GM19452 (cell line): ENCODE measurements around the gene ZNF836.
A peak's percentile ranks its signal among the peaks of the same experiment; 100 is the strongest.

Experiments used
- ATAC-seq: cut with Tn5 transposase; IDR thresholded peaks from one replicate; pipeline ENCODE4 v1.9.1; 2021; ENCODE audit not compliant: unreplicated experiment

ZNF836 gene

DNA sequence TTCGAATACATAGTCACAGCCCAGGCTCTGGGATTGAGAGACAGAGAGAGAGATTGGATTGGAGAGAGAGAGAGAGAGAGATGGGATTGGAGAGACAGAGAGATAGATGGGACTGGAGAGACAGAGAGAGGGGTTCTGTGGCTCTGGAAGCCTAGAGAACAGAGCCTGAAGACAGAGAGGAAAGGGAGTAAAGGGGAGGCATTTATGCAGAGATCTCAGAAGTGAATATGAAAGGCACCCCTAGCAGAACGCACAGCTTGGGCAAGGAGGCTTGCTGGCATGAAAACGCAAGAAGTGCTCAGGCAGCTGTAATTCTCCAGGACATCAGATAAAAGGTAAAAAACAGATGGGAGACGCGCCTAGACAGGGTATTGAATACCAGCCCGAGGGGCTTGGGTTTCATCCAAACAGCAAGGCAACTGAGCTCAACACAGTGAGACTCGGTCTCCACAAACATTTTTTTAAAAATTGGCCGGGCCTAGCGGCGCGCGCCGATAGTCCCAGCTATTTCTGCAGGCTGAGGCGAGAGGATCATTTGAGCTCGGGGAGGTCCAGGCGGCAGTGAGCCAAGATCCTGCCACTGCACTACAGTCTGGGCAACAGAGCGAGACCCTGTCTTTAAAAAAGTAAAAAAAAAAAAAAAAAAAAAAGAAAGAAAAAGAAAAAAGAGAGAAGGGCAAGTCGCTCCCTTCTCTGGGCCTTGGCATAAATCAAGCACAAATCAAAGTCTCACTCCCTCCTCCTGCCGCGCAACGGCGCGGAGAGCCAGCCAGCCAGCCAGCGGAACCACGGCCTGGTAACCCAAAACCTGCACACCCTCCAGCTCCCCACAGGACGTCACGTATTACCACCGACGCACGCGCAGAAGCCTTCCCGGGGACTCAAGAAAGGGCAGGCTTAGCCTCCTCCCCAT lies 17.7 kb upstream of the ZNF836 start:
- ATAC-seq, result peak; percentile 1

DNA sequence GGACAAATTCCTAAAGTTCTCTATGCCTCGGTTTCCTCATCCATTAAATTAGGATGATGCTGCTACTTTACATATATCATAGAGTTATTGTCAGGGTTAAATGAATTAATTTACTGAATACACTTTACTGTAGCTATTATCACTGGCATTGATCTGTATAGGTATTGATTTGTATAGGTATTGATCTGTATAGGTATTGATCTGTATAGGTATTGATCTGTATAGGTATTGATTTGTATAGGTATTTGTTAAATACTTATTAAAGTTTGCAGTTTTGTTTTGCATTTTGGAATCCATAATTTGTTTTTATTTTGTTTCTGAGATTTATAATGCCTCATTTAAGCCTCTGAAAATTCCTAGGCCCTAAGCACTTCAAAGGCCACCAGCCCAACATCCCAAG lies 16.0 kb upstream of the ZNF836 start:
- no peak for ATAC-seq

DNA sequence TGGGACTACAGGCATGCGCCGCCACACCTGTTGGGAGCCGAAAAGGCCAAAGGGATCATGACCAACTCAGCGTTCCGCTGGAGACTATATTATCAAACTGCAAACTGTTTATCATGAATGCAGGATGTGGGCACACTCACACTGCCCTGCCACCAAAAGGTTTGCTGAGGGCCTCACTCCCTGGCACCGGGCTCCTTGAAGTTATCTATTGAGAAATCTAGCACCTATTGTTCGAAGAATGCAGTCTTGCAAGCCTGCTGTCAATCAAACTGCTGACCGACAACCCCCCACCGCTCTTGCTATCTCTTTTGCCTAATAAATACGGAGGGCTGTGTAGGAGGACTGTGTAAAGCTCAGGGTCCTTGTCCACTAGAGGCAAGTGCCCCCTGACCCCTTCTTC lies 5.2 kb upstream of the ZNF836 start:
- ATAC-seq, result no peak

DNA sequence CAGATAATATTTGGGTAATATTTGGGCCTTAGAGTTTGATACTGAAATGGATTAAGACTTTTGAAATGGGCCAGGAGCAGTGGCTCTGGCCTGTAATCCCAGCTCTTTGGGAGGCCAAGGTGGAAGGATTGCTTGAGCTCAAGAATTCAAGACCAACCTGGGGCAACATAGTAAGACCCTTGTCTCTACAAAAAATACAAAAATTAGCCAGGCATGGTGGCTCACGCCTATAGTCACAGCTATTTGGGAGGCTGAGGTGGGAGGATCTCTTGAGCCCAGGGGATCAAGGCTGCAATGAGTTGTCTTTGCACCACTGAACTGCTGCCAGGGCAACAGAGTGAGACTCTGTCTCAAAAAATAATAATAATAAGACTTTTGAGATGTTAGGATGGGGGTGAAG lies 926 bp upstream of the ZNF836 start:
- no peak for ATAC-seq

DNA sequence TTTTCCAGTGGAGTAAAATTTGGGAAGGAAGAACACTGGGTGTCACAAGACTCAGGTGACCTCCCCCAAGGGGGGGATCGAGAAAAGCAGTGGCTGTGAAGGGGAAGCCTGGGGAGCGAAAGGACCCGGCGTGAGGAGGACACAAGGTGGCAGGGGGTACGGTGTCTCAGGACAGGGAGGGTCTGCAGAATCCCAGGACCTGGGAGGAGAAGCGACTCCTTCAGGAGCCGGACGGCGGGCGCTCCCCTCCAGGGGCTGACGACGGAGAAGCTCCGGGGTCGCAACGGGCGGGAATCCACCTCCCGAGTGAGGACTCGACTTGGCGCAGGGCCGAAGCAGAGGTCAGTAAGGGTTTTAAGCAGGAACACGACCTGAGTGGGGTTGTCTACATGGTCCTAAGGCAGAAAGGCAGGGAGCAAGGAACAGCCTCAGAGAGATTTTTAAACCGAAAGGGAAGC lies 529 bp downstream of the ZNF836 start:
- ATAC-seq, result peak; percentile 30

DNA sequence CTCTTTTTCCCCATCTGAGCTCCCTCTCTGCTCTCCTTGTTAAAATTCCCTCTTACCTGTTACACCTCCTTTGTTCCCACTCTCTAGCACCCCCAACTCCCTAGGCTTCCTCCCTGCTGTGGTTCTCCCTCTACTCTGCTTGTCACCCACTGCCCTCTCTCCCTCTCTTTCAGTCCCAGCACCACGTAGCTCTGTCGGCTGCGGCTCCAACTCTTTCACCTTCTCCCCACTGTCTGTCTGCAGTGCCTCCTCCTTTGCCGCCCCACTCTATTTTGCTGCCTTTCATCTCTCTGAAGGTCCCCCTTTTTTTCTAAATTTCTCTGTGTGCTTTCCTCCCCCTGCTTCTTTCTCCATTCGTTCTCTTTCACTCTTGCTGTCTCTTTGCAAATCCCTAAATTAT lies 1.1 kb downstream of the ZNF836 start:
- no peak for ATAC-seq

DNA sequence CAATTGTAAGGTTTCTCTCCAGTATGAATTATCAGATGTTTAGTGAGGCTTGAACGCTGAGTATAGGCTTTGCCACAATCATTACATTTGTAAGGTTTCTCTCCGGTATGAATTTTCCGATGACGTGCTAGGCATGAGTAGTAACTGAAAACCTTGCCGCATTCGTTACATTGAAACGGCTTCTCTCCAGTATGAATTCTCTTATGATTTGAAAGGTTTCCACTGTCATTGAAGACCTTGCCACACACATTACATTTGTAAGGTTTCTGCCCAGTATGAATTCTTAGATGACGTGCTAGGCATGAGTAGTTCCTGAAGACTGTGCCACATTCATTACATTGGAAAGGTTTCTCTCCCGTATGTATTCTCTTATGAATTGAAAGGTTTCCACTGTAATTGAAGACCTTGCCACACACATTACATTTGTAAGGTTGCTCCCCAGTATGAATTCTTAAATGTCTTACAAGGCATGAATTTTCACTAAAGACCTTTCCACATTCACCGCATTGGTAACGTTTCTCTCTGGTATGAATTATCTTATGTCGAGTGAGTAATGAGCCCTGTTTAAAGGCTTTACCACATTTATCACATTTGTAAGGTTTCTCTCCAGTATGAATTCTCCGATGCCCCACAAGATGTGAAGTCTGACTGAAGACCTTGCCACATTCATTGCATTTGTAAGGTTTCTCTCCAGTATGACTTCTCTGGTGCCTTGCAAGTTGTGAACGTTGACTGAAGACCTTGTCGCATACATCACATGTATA lies 15.6 kb downstream of the ZNF836 start:
- ATAC-seq, result no peak

DNA sequence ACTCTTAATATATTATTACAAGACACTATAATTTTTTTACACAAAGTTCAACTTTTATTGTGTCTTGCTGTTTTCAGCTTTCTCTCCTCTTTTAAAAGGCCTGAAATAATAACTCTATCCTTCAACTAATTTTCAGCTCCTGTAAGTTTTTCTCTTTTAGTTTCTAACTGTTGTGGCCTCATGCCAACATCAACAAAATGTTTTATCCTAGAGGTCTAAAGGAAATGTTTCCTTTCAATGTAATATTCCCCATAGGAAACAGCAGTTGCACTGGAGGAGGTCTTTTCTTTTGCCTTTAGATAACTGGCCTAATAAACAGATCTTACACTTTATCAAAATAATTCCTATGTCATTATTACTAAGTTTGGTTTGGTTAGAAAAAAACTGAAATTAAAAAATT lies 23.2 kb downstream of the ZNF836 start:
- ATAC-seq, result no peak

DNA sequence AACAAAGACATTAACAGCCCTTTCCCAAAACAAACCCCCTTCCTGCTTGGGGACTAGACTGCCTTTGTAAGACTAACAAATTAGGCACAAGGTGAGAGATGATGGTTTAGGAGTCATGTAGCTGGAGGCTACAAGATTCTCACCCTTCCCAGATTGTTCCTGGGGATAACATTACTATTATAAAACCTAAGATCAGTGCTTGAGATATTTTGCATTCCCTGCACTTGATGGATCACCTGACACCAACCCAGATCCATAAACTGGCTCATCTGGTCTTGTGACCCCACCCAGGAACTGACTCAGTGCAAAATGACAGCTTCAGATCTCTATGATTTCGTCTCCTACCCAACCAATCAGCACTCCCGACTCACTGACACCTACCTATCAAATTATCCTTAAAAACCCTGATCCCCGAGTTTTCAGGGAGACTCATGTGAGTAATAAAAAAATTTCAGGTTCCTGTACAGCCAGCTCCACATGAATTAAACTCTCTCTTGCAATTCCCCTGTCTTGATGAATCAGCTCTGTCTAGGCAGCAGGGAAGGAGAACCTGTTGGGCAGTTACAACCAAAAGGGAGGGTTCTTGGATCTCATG lies 29.3 kb downstream of the ZNF836 start:
- ATAC-seq, result no peak

DNA sequence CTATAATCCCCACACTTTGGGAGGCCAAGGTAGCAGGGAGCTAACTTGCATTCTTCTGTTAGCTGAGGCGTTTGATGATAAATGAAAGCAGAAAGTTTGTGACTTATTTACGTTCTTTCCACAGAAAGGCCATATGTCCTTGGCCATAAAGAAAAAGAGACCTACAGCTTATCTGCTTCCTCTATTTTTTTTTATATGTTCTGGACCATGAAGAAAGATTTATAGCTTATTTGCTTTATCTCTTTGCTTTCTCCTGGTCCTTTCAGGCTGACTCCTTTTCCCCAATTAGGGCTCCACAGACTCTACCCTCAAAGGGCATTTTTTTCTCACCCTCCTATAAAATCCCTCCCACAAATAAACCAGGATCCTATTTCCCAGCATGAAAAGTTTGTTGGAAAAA lies 30.2 kb downstream of the ZNF836 start:
- ATAC-seq, result no peak

DNA sequence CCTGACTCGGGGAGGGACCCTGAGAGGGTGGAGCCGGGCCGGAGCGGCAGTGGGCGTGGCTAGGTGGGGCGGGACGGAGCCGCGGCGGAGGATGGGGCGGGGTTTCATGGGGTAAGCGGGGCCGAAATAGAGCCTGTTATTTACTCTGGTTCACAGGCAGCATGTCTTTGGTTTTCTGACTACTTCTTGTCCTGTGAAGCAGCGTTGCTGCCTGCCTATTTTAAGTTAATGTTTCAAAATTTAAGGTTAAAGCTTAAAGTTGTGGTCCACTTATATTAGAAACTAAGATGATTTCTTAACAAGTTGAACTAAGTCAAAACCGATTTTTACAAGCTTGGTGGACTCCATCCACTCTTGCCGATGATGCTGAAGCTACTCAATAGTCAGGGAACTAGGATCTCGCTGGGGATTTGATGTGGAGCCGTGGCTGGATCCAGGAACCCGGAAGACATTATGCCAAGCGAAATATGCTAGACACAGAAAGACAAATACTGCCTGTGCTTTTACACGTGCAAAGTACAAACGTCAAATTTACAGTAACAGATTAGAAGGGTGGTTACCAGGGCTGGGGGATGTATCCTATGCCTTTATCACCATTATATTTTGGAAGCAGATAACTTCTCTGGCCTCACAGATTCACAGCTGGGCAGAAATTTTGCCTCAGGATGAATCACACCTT lies 31.2 kb downstream of the ZNF836 start:
- ATAC-seq, result peak; percentile 89

DNA sequence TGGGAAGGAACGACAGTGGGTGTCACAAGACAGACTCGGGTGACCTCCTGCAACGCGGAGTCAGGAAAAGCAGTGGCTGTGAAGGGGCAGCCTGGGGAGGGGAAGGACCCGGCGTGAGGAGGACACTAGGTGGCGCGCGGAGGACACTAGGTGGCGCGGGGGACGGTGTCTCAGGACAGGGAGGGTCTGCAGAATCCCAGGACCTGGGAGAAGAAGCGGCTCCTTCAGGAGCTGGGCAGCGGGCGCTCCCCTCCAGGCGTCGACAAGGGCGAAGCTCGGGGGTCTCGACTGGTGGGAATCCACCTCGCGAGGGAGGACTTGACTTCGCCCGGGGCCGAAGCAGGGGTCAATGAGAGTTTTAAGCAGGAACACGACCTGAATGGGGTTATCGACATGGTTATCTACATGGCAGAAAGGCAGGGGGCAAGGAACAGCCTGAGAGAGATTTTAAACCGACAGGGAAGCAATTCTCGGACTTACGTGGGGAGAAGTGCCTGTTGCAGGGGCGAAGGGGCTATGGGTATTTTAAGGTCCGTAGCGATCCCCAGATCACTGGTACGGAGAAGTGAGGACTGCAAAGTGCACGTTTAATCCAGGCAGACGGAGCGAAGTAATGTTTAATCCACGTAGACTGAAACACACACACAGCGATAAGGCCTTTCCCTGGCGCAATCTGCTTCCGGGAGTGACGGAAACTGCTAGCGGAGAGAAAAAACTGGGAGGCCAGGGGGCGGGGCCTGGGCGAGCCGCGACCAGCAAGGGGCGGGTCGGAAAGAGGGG lies 32.0 kb downstream of the ZNF836 start, which contains the start of gene ZNF616:
Gene ZNF616, minus strand, starts transcription at position 687 of the 780 bp plus-strand sequence. CDS start 9,426 bp downstream, outside the sequence.
- ATAC-seq, result peak; percentile 35

DNA sequence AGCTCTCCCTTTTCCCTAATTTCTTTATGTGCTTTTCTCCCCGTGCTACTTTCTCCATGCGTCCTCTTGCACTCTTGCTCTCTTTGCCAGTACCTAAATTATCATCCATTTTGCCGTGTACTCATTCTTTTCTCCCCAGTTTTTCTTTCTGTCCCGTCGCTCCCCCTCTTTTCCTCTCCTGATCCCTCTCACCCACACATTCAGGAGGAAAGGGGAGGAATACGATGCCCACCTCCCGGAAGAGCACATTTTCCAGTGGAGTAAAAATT lies 32.5 kb downstream of the ZNF836 start:
- no peak for ATAC-seq

DNA sequence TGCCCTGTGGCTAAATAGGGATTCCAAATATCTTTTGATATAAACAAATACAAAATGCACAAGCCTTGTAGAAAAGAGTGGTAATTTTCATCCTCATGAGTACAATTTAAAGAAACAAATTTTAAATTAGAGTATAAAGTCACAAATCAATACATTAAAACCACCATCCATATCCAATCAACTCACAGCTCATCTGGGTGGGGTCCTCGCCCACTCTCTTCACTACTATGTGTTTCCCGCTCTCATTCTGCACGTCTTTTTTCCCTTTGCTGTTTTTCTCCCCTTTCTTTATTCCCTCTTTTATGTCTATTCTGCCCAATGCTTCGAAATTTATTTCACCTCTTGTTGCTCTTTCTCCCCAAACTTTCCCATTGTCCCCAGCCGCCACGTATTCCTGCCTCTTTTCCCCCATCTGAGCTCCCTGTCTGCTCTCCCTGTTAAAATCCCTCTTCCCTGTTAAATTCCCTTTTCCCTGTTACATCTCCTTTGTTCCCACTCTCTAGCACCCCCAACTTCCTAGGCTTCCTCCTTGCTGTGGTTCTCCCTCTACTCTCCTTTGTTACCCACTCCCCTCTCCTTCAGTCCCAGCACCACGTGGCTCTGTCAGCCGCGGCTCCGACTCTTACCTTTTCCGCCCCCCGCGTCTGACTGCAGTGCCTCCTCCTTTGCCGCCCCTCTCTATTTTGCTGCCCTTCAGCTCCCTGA lies 33.0 kb downstream of the ZNF836 start:
- ATAC-seq, result no peak

DNA sequence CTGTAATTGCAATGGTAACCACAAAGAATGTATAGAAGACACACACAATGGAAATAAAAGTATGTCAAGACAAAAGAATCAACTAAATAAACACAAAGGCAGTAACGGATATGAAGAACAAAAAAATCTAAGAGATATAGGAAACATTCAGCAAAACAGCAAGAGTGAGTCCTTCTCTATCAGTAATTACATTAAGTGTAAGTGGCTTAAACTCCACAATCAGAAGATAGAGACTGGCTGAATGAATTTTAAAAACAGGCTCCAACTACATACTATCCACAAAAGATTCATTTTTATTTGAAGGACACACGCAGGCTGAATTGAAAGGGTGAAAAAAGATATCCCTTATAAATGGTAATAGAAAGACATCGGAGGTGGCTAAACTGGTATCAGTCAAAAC lies 51.1 kb downstream of the ZNF836 start:
- ATAC-seq, result no peak

DNA sequence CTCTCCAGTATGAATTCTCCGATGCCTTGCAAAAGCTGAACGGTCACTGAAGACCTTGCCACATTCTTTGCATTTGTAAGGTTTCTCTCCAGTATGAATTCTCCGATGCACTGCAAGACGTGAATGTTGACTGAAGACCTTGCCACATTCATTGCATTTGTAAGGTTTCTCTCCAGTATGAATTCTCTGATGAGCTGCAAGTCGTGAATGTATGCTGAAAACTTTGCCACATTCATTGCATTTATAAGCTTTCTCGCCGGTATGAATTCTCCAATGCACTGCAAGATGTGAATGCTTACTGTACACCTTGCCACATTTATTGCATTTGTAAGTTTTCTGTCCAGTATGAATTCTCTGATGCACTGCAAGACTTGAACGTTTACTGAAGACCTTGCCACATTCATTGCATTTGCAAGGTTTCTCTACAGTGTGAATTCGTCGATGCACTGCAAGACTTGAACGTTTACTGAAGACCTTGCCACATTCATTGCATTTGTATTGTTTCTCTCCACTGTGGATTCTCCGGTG lies 55.8 kb downstream of the ZNF836 start:
- ATAC-seq, result no peak

DNA sequence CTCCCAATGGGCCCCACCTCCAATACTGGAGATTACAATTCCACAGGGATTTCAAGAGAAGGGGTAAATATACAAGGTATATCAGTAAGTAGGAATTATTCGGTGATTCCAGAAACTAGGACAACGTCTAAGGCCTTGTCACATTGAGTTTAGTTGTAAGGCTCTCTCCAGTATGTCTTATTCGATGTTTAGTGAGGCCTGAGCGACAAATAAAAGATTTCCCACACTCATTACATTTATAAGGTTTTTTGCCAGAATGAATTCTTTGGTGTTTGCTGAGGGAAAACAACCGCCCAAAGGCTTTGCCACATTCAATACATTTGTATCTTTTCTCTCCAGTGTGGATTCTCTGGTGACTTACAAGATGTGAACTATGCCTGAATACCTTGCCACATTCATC lies 56.7 kb downstream of the ZNF836 start:
- no peak for ATAC-seq

DNA sequence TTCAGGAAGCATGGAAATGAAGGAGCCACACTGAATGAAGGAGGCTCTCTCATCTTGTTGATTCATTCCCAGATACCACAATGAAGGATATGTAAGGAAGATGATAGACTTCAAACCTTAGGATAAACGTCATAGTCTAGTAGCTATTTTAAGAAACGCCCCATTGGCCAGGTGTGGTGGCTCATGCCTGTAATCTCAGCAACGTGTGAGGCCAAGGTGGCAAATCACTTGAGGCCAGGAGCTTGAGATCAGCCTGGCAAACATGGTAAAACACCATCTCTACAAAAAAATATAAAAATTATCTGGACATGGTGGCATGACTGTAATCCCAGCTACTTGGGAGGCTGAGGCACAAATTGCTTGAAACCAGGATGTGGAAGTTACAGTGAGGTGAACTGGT lies 58.8 kb downstream of the ZNF836 start:
- ATAC-seq, result no peak

DNA sequence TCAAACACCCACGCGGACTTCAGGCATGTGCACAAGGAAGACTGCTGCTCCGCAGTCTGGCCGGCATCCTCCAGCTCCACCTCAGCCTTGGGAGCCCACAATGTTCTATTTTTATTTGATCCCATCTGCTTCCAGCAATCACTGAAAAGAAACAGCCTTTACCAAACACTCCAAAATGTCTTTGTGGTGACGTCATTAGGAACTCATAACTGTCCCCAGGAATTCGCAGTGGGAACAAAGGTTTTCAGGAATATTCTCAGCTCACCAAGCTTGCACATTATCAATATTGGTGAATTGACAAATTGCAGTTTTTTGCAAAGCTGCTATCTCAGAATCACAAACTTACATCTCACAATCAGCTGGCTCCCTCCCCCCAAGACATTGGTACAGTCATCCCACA lies 60.6 kb downstream of the ZNF836 start:
- no peak for ATAC-seq
